NCI-H460 (cell line): ENCODE measurements around the gene RAD51AP2. TPM values are rescaled to one million over a fixed set of nuclear protein-coding genes. Genes with fewer than 3 reads are reported as not detected.

Experiments
- DNase-seq: peaks from one replicate; pipeline ENCODE4 v3.0.0-alpha.2; 2016; ENCODE audit warnings: low read depth; ENCODE audit errors: extremely low read depth
- total RNA-seq: library from RNA; depleted of rRNA; stranded (reverse); fragments of >200 nt; shearing (Covaris generic); gene quantifications from 2 replicates; pipeline ENCODE4 v1.2.3, GENCODE V29; 2014; rRNA removed

The RAD51AP2 gene
- total RNA-seq, 1 experiment from 2014 or later: not detected

GRCh38 chr2:17475286-17475685 is 43.0 kb downstream of the RAD51AP2 start:
- DNase-seq: no peak

GRCh38 chr2:17471979-17472378 is 46.3 kb downstream of the RAD51AP2 start:
- DNase-seq: no peak

- DNase-seq: no peak
Observed at GRCh38 chr2:17470855-17471641, 47.2 kb downstream of the RAD51AP2 start.

- DNase-seq: no peak
Observed at GRCh38 chr2:17461087-17461475, 57.2 kb downstream of the RAD51AP2 start.

Other genes with a start within 250 kb of the RAD51AP2 start
- gene VSNL1, start 22.3 kb upstream of the RAD51AP2 start, total RNA-seq: not detected in 2 replicates
- 30.2 and 37.5 TPM in 2 replicates for gene SMC6, start 235.4 kb upstream of the RAD51AP2 start, total RNA-seq
- gene GEN1, start 235.7 kb upstream of the RAD51AP2 start, total RNA-seq: 17.5 and 20.1 TPM in 2 replicates